ENCODE results near the gene SPACA4.
A peak's percentile ranks its signal among the peaks of the same experiment; 100 is the strongest.

Gene SPACA4

GRCh38 chr19:48607359-48607755, 815 bp downstream of the SPACA4 start:
- H3K4me1 Mint-ChIP-seq: peaks cover 3% of the 10 kb centered on the region
- H3K4me3 Mint-ChIP-seq: no peak overlapping the region
- peaks cover 6% of the 10 kb centered on the region for H3K27me3 Mint-ChIP-seq (ENCODE audit: low read depth, poor library complexity)
- TF ChIP-seq, protein P1, sequence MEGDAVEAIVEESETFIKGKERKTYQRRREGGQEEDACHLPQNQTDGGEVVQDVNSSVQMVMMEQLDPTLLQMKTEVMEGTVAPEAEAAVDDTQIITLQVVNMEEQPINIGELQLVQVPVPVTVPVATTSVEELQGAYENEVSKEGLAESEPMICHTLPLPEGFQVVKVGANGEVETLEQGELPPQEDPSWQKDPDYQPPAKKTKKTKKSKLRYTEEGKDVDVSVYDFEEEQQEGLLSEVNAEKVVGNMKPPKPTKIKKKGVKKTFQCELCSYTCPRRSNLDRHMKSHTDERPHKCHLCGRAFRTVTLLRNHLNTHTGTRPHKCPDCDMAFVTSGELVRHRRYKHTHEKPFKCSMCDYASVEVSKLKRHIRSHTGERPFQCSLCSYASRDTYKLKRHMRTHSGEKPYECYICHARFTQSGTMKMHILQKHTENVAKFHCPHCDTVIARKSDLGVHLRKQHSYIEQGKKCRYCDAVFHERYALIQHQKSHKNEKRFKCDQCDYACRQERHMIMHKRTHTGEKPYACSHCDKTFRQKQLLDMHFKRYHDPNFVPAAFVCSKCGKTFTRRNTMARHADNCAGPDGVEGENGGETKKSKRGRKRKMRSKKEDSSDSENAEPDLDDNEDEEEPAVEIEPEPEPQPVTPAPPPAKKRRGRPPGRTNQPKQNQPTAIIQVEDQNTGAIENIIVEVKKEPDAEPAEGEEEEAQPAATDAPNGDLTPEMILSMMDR (IDR thresholded peaks at IDR 0.05): no peak
- no peak overlapping the region for H3K27ac Mint-ChIP-seq
- H3K9me3 Mint-ChIP-seq: no peaks in the 10 kb centered on the region
- no peaks in the 10 kb centered on the region for H3K36me3 Mint-ChIP-seq (ENCODE audit: low read depth)
- no peak for DNase-seq

DNA sequence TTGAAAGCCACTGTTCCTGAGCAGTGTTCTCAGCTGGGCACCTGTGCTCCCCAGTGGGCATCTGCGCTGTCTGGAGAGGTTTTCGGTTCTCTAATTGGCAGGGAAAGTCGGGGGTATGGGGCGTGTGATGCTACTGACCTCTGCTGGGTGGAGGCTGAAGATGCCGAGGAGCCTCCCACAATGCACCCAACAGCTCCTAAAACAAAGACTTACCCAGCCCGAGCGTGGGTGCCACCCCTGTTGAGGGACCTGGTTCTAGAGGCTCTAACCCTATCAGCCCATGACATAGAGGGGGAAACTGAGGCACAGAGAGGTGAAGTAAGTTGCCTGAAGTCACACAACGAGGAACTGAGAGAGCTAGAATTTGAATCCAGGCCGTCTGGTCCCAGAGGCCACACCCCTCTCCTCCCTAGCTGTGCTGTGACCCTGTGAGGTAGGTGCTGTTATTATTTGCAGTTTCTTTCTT, 2.3 kb downstream of the SPACA4 start:
- no peak for DNase-seq
- TF ChIP-seq, protein P1 (IDR thresholded peaks at IDR 0.05): peak; percentile 30
- H3K27me3 Mint-ChIP-seq (ENCODE audit: low read depth, poor library complexity): peaks cover 6% of the 10 kb centered on the region
- H3K9me3 Mint-ChIP-seq: no peaks in the 10 kb centered on the region
- no peak overlapping the region for H3K4me3 Mint-ChIP-seq
- H3K36me3 Mint-ChIP-seq (ENCODE audit: low read depth): no peaks in the 10 kb centered on the region
- H3K27ac Mint-ChIP-seq: no peak overlapping the region
- H3K4me1 Mint-ChIP-seq: peaks cover 5% of the 10 kb centered on the region

DNA sequence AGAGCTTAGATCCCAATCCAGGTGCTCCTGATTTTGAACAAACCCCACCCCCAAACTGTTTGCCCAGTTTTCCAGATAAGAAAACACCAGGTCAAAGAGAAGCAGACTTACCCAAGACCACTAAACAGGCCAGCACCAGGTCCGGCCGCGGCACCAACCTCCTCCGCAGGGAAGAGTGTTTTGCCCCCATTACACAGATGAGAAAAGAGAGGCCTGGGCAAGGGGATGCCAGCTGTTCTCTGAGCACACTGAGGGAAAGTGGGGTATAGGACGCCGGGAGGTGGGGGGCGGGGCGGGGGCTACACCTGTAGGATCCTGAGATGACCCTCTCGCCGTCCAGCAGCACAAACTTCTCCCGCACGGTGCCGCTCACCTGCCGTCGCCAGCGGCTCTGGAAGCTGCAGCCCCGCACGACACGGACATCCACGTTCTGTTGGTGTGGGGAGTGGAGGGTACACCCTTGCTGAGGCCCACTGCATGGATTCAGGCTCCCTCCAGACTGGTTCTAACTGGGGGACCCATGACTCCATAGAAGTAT, 3.1 kb downstream of the SPACA4 start:
- DNase-seq: no peak
- TF ChIP-seq, protein P1 (IDR thresholded peaks at IDR 0.05): no peak
- Mint-ChIP-seq H3K36me3 (ENCODE audit: low read depth) (no peaks in the 10 kb centered on the region), H3K4me3 (no peak overlapping the region), H3K27me3 (ENCODE audit: low read depth, poor library complexity) (peaks cover 6% of the 10 kb centered on the region), H3K27ac (no peak overlapping the region), H3K4me1 (peaks cover 13% of the 10 kb centered on the region), H3K9me3 (no peaks in the 10 kb centered on the region)

- Mint-ChIP-seq H3K27ac (no peak overlapping the region), H3K4me3 (no peak overlapping the region), H3K4me1 (peaks cover 31% of the 10 kb centered on the region), H3K9me3 (no peaks in the 10 kb centered on the region), H3K36me3 (ENCODE audit: low read depth) (peaks cover 12% of the 10 kb centered on the region), H3K27me3 (ENCODE audit: low read depth, poor library complexity) (no peaks in the 10 kb centered on the region)
- TF ChIP-seq, protein P1 (IDR thresholded peaks at IDR 0.05): no peak
- no peak for DNase-seq
These were observed 5.3 kb downstream of the SPACA4 start for GRCh38 chr19:48611872-48612271.

DNA sequence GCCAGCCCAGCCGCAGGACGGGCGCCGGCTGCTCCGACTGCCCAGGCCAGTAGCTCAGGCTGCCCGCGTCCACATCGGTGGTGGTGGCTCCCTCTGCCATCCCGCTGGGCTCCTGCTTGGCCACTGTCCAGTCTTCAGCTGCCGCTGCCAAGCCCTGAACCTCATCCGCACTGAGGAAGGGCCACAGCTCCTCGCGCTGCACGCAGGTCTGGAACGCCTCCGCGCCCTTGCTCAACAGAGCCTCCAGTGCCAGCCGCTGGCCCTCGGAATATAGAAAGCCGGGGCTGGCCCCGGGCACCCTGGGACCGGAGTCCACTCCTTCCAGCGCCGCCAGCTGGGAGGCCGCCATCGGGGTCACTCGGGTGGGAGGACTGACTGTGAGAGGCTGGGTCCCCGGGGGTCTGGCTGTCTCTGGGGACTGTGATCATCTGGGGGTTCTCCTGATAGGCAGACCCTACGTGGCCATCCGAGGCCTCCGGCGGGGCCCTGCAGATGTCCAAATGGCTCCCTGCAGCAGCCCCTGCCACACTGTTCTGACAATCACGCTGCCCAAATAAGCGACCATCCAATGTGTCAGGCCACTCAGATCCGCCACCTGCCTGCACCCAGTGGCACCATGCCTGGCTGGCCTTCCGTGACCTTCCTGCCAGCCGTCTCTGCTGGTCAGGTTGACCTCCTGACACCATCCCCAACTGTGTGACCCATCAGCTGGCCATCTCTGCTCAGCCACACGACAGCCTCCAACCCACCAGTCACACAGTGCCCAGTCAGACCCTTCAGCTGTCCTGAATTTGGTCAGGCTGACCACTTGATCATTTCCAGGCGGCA, 6.7 kb downstream of the SPACA4 start:
- Mint-ChIP-seq H3K27ac (peak overlapping the region; percentile 98), H3K27me3 (ENCODE audit: low read depth, poor library complexity) (no peaks in the 10 kb centered on the region), H3K36me3 (ENCODE audit: low read depth) (peaks cover 14% of the 10 kb centered on the region), H3K4me1 (peaks cover 44% of the 10 kb centered on the region), H3K9me3 (no peaks in the 10 kb centered on the region), H3K4me3 (no peak overlapping the region)
- TF ChIP-seq, protein P1 (IDR thresholded peaks at IDR 0.05): no peak
- no peak for DNase-seq
